ENCODE measurements around the gene GNAI2.

GNAI2 gene

GRCh38 chr3:50235716-50236483 is at the start of gene GNAI2:
GNAI2 (plus strand) TSS chr3:50236204; CDS start chr3:50236336, 132 bp downstream.
- ATAC-seq: peak; percentile 94
- peak; percentile 91 to 98 for DNase-seq (ENCODE audit: low spot score in 2 of 2)
- peak within 1 kb of the TSS; percentile 94 for H3K27ac Mint-ChIP-seq
- peak within 1 kb of the TSS; percentile 99 for H3K4me3 Mint-ChIP-seq
- peaks cover 46% of the 10 kb centered on the region for H3K36me3 Mint-ChIP-seq
- H3K9me3 Mint-ChIP-seq: no peaks in the 10 kb centered on the region
- H3K4me1 Mint-ChIP-seq: peaks cover 58% of the 10 kb centered on the region

GRCh38 chr3:50187750-50188149 is 48.3 kb upstream of the GNAI2 start:
- no peaks in the 10 kb centered on the region for H3K9me3 Mint-ChIP-seq
- no peak for DNase-seq (ENCODE audit: low spot score in 2 of 2)
- H3K27ac Mint-ChIP-seq: no peak overlapping the region
- no peaks in the 10 kb centered on the region for H3K36me3 Mint-ChIP-seq
- H3K4me3 Mint-ChIP-seq: no peak overlapping the region
- ATAC-seq: no peak
- no peaks in the 10 kb centered on the region for H3K4me1 Mint-ChIP-seq

- DNase-seq (ENCODE audit: low spot score in 2 of 2) (no peak), ATAC-seq (peak; percentile 69)
- no peak overlapping the region for H3K27ac Mint-ChIP-seq
Observed at GRCh38 chr3:50189274-50189673, 46.7 kb upstream of the GNAI2 start.

GRCh38 chr3:50189989-50190388 is 46.0 kb upstream of the GNAI2 start:
- no peak for ATAC-seq
- Mint-ChIP-seq H3K4me1 (peaks cover 11% of the 10 kb centered on the region), H3K36me3 (no peaks in the 10 kb centered on the region), H3K4me3 (no peak overlapping the region), H3K27ac (no peak overlapping the region), H3K9me3 (no peaks in the 10 kb centered on the region)
- no peak for DNase-seq (ENCODE audit: low spot score in 2 of 2)

More at GRCh38 chr3:50189274-50189673, 46.7 kb upstream of the GNAI2 start:
- H3K4me3 Mint-ChIP-seq: no peak overlapping the region
- H3K9me3 Mint-ChIP-seq: no peaks in the 10 kb centered on the region
- H3K36me3 Mint-ChIP-seq: no peaks in the 10 kb centered on the region
- H3K4me1 Mint-ChIP-seq: peaks cover 5% of the 10 kb centered on the region

GRCh38 chr3:50190936-50191660 is 44.9 kb upstream of the GNAI2 start, which contains the start of gene GNAT1:
GNAT1 (plus strand) TSS chr3:50191610; CDS start chr3:50191726, 116 bp downstream.
- H3K36me3 Mint-ChIP-seq: no peaks in the 10 kb centered on the region
- no peak for ATAC-seq
- no peak for DNase-seq (ENCODE audit: low spot score in 2 of 2)
- no peak within 1 kb of the TSS for H3K27ac Mint-ChIP-seq
- no peaks in the 10 kb centered on the region for H3K9me3 Mint-ChIP-seq
- peaks cover 11% of the 10 kb centered on the region for H3K4me1 Mint-ChIP-seq
- H3K4me3 Mint-ChIP-seq: no peak within 1 kb of the TSS

GRCh38 chr3:50192124-50192523 is 43.9 kb upstream of the GNAI2 start:
- Mint-ChIP-seq H3K4me1 (peaks cover 11% of the 10 kb centered on the region), H3K36me3 (peaks cover 4% of the 10 kb centered on the region), H3K4me3 (no peak overlapping the region), H3K9me3 (no peaks in the 10 kb centered on the region), H3K27ac (no peak overlapping the region)
- DNase-seq (ENCODE audit: low spot score in 2 of 2) (no peak), ATAC-seq (no peak)

- Mint-ChIP-seq H3K27ac (no peak overlapping the region), H3K9me3 (no peaks in the 10 kb centered on the region), H3K36me3 (peaks cover 4% of the 10 kb centered on the region), H3K4me1 (peaks cover 11% of the 10 kb centered on the region), H3K4me3 (no peak overlapping the region)
- ATAC-seq (peak; percentile 53), DNase-seq (ENCODE audit: low spot score in 2 of 2) (peak; percentile 85 to 94)
Observed at GRCh38 chr3:50192689-50193141, 43.3 kb upstream of the GNAI2 start.

- DNase-seq (ENCODE audit: low spot score in 2 of 2) (no peak), ATAC-seq (no peak)
- H3K9me3 Mint-ChIP-seq: no peaks in the 10 kb centered on the region
- no peak overlapping the region for H3K27ac Mint-ChIP-seq
- H3K4me1 Mint-ChIP-seq: peaks cover 11% of the 10 kb centered on the region
- H3K36me3 Mint-ChIP-seq: peaks cover 4% of the 10 kb centered on the region
- H3K4me3 Mint-ChIP-seq: peak overlapping the region; percentile 45
Observed at GRCh38 chr3:50193286-50193685, 42.7 kb upstream of the GNAI2 start.

- ATAC-seq: no peak
- H3K4me3 Mint-ChIP-seq: peak overlapping the region; percentile 45
Observed at GRCh38 chr3:50193746-50194127, 42.3 kb upstream of the GNAI2 start.

GRCh38 chr3:50194128-50194902 is 41.7 kb upstream of the GNAI2 start:
- H3K36me3 Mint-ChIP-seq: peaks cover 4% of the 10 kb centered on the region
- H3K9me3 Mint-ChIP-seq: no peaks in the 10 kb centered on the region
- H3K4me3 Mint-ChIP-seq: peak overlapping the region; percentile 45
- H3K4me1 Mint-ChIP-seq: peaks cover 11% of the 10 kb centered on the region
- ATAC-seq: peak; percentile 85
- peak; percentile 74 to 85 for DNase-seq (ENCODE audit: low spot score in 2 of 2)
- H3K27ac Mint-ChIP-seq: no peak overlapping the region

More at GRCh38 chr3:50193746-50194127, 42.3 kb upstream of the GNAI2 start:
- Mint-ChIP-seq H3K27ac (no peak overlapping the region), H3K36me3 (peaks cover 4% of the 10 kb centered on the region), H3K4me1 (peaks cover 11% of the 10 kb centered on the region), H3K9me3 (no peaks in the 10 kb centered on the region)
- DNase-seq (ENCODE audit: low spot score in 2 of 2): no peak

GRCh38 chr3:50194903-50195500 is 41.0 kb upstream of the GNAI2 start:
- ATAC-seq (peak; percentile 62), DNase-seq (ENCODE audit: low spot score in 2 of 2) (peak in 1 of 2 donors; percentile 65)
- peaks cover 11% of the 10 kb centered on the region for H3K4me1 Mint-ChIP-seq
- H3K4me3 Mint-ChIP-seq: peak overlapping the region; percentile 45
- no peaks in the 10 kb centered on the region for H3K9me3 Mint-ChIP-seq
- peaks cover 4% of the 10 kb centered on the region for H3K36me3 Mint-ChIP-seq
- H3K27ac Mint-ChIP-seq: no peak overlapping the region

GRCh38 chr3:50195501-50196252 is 40.3 kb upstream of the GNAI2 start:
- Mint-ChIP-seq H3K27ac (no peak overlapping the region), H3K36me3 (peaks cover 4% of the 10 kb centered on the region), H3K4me1 (peaks cover 11% of the 10 kb centered on the region), H3K9me3 (no peaks in the 10 kb centered on the region), H3K4me3 (peak overlapping the region; percentile 45)
- no peak for DNase-seq (ENCODE audit: low spot score in 2 of 2)
- no peak for ATAC-seq

GRCh38 chr3:50196253-50196801 is 39.7 kb upstream of the GNAI2 start:
- no peaks in the 10 kb centered on the region for H3K9me3 Mint-ChIP-seq
- no peak overlapping the region for H3K27ac Mint-ChIP-seq
- DNase-seq (ENCODE audit: low spot score in 2 of 2): no peak
- no peak overlapping the region for H3K4me3 Mint-ChIP-seq
- no peak for ATAC-seq
- peaks cover 11% of the 10 kb centered on the region for H3K4me1 Mint-ChIP-seq
- H3K36me3 Mint-ChIP-seq: peaks cover 4% of the 10 kb centered on the region

Data from stimulated activated effector memory CD8-positive, alpha-beta T cell treated with anti-CD3 and anti-CD28 coated beads, Interleukin-12 subunit alpha, Interleukin-12 subunit beta, amount 100 ng/mL, for 72 hours (primary cell).